Endothelial cell of umbilical vein (primary cell): ENCODE measurements around the gene MB. TPM values are rescaled to one million over a fixed set of nuclear protein-coding genes. Genes with fewer than 3 reads are reported as not detected.

Source experiments
- BruUV-seq: library from RNA; stranded (reverse); fragments of 400-500 nt; replicated peaks from 2 replicates; lab custom pipeline; 2021; lab: Mats Ljungman, UMichigan
- CTCF ChIA-PET: fragments of 300-600, 350-600 bp; sonication (Branson Sonifier 250); formaldehyde crosslinking; loops from one replicate; lab custom pipeline; 2021; ENCODE audit warnings: antibody characterized with exemption, inconsistent platforms; lab: Charles Lee
- POLR2A ChIA-PET: fragments of 300-600, 350-600 bp; sonication (Branson Sonifier 250); formaldehyde crosslinking; loops from one replicate; lab custom pipeline; 2021; ENCODE audit warnings: antibody characterized with exemption, inconsistent platforms; lab: Charles Lee
- DNase-seq: peaks from one replicate; pipeline ENCODE4 v3.0.0-alpha.2; 2011; ENCODE audit warnings: low read depth, low spot score
- FAIRE-seq: peaks from 2 replicates; lab custom pipeline; 2011; peaks lifted over from hg19 to GRCh38; lab: Jason Lieb, UNC
- H2AFZ ChIP-seq: 2 replicates; pipeline ENCODE4 v1.6.0; 2012; ENCODE audit warnings: low read depth, low read length, control low read depth, inconsistent platforms
- H3K27ac ChIP-seq: 2 replicates; pipeline ENCODE4 v1.5.1; 2011; ENCODE audit warnings: low read depth, mild to moderate bottlenecking, control low read depth, low read length, moderate library complexity; ENCODE audit not compliant: insufficient read depth
- H3K27me3 ChIP-seq, 2 experiments: 2 replicates each; pipeline versions ENCODE4 v1.6.0 to v1.6.1; 2011; ENCODE audit warnings: low read length in 2 of 2, mixed read lengths in 1 of 2; ENCODE audit not compliant: control insufficient read depth in 2 of 2, insufficient read depth in 2 of 2
- H3K36me3 ChIP-seq, 2 experiments: 2 replicates in 1 of 2; 3 replicates in 1 of 2; pipeline ENCODE4 v1.5.1; 2011; ENCODE audit warnings: low read length in 2 of 2, mild to moderate bottlenecking in 1 of 2, moderate library complexity in 1 of 2; ENCODE audit not compliant: control insufficient read depth in 2 of 2, insufficient read depth in 2 of 2; ENCODE audit errors: extremely low read depth in 1 of 2
- H3K4me1 ChIP-seq: 3 replicates; pipeline ENCODE4 v1.5.1; 2011; ENCODE audit warnings: mild to moderate bottlenecking, low read length; ENCODE audit not compliant: control insufficient read depth, insufficient read depth; ENCODE audit errors: extremely low read depth
- H3K4me2 ChIP-seq: 2 replicates; pipeline ENCODE4 v1.6.1; 2011; ENCODE audit warnings: low read length, control low read depth, mixed read lengths; ENCODE audit not compliant: insufficient read depth
- H3K4me3 ChIP-seq, 3 experiments: fragments of 200-600 bp in 1 of 3; sonication (generic), shearing (Covaris generic) in 1 of 3; replicated peaks in 1 of 3; 2 replicates each; pipeline ENCODE4 v1.5.1; 2011 to 2016; ENCODE audit warnings: control low read depth in 3 of 3, low read length in 3 of 3, mild to moderate bottlenecking in 2 of 3, inconsistent platforms in 1 of 3, low read depth in 1 of 3, moderate library complexity in 1 of 3; ENCODE audit not compliant: insufficient read depth in 1 of 3
- H3K79me2 ChIP-seq: 2 replicates; pipeline ENCODE4 v1.6.0; 2012; ENCODE audit warnings: low read length, inconsistent platforms; ENCODE audit not compliant: control insufficient read depth, insufficient read depth
- H3K9ac ChIP-seq: replicated peaks from 2 replicates; pipeline ENCODE3; 2011; ENCODE audit warnings: low read length, control low read depth; ENCODE audit not compliant: insufficient read depth; ENCODE audit errors: extremely low read depth
- H3K9me1 ChIP-seq: replicated peaks from 3 replicates; pipeline ENCODE4 v1.6.0; 2011; ENCODE audit warnings: mild to moderate bottlenecking, low read length; ENCODE audit not compliant: control insufficient read depth, insufficient read depth; ENCODE audit errors: extremely low read depth
- H3K9me3 ChIP-seq: replicated peaks from 2 replicates; pipeline ENCODE4 v1.5.1; 2012; ENCODE audit warnings: low read length, inconsistent platforms; ENCODE audit not compliant: control insufficient read depth, insufficient read depth
- H4K20me1 ChIP-seq: replicated peaks from 2 replicates; pipeline ENCODE3; 2011; ENCODE audit warnings: mild to moderate bottlenecking, low read length; ENCODE audit not compliant: control insufficient read depth, insufficient read depth; ENCODE audit errors: extremely low read depth
- CTCF ChIP-seq, 2 donors: IDR thresholded peaks; 1 replicate in 1 of 2; 2 replicates in 1 of 2; pipeline ENCODE4 v1.5.1; 2011; ENCODE audit warnings: low read length in 2 of 2, mild to moderate bottlenecking in 2 of 2, moderate library complexity in 2 of 2, control low read depth in 1 of 2, inconsistent platforms in 1 of 2, low read depth in 1 of 2; ENCODE audit not compliant: insufficient read depth in 1 of 2; ENCODE audit errors: extremely low read depth in 1 of 2
- EZH2 ChIP-seq: IDR thresholded peaks from 2 replicates; pipeline ENCODE4 v1.6.1; 2012; ENCODE audit warnings: borderline replicate concordance, low read depth, mild to moderate bottlenecking, moderate library complexity, low read length, inconsistent platforms; ENCODE audit not compliant: severe bottlenecking
- FOS ChIP-seq: IDR thresholded peaks from 2 replicates; pipeline ENCODE4 v1.6.1; 2011; ENCODE audit warnings: mild to moderate bottlenecking, low read length, moderate library complexity, borderline replicate concordance; ENCODE audit not compliant: insufficient read depth
- GATA2 ChIP-seq: IDR thresholded peaks from 2 replicates; pipeline ENCODE4 v1.7.0; 2011; ENCODE audit warnings: low read depth, mild to moderate bottlenecking, moderate library complexity, mixed read lengths, low read length; ENCODE audit not compliant: insufficient read length, insufficient read depth
- JUN ChIP-seq: IDR thresholded peaks from 2 replicates; pipeline ENCODE4 v1.6.1; 2011; ENCODE audit warnings: borderline replicate concordance, low read depth; ENCODE audit not compliant: insufficient read length, insufficient read depth
- MYC ChIP-seq: IDR thresholded peaks from one replicate; pipeline ENCODE4 v1.6.1; 2011; ENCODE audit warnings: mild to moderate bottlenecking, low read depth, low read length
- POLR2A ChIP-seq: IDR thresholded peaks from 2 replicates; pipeline ENCODE4 v1.6.1; 2012; ENCODE audit warnings: low read depth, mild to moderate bottlenecking, control low read depth, low read length
- POLR2AphosphoS5 ChIP-seq: IDR thresholded peaks from 2 replicates; pipeline ENCODE4 v1.6.1; 2012; ENCODE audit warnings: low read depth, mild to moderate bottlenecking, control low read depth, low read length, moderate library complexity; ENCODE audit not compliant: insufficient read depth
- dilution Hi-C: fragments of 300-500 bp; cut with MboI; formaldehyde crosslinking; loops from one replicate; pipeline ENCODE4 v1.15.0; 2019; ENCODE audit warnings: low sequenced_read_pairs; ENCODE audit not compliant: extremely low pct_ligation_motif_present
- intact Hi-C: fragments of 100-400 bp; cut with micrococcal nuclease; formaldehyde crosslinking; loops from one replicate; pipeline ENCODE4 v1.10.0; 2022
- polyA plus RNA-seq, 4 experiments: library from polyadenylated mRNA; depleted of rRNA in 3 of 4; stranded (reverse) in 3 of 4; unstranded in 1 of 4; fragments of >200 nt; gene quantifications; 2 replicates each; pipeline versions ENCODE4 v1.2.1 to v1.2.3, GENCODE V29; 2011 to 2012; ENCODE audit warnings: missing spikeins in 1 of 4
- total RNA-seq: library from RNA; stranded (reverse); gene quantifications from 2 replicates; pipeline ENCODE4 v1.2.3, GENCODE V29; 2021
- TF ChIP-seq, protein P1 (sequence below): IDR thresholded peaks from 2 replicates; pipeline ENCODE4 v1.6.1; 2011; ENCODE audit not compliant: insufficient read depth, insufficient read length

MB gene
- total and polyA plus RNA-seq, 2 donors (not counting 3 experiments of a cell fraction or from before 2014, with no cell fraction given), result not detected

- no peak overlapping the region for H3K27ac ChIP-seq
- intact Hi-C loops (no loop called here), dilution Hi-C loops (no loop called here)
- no peak overlapping the region for H3K4me3 ChIP-seq
- H3K4me1 ChIP-seq, result no peaks in the 10 kb centered on the region
- no peaks in the 10 kb centered on the region for H3K9me1 ChIP-seq
- H3K4me2 ChIP-seq, result no peak overlapping the region
- no peaks in the 10 kb centered on the region for H4K20me1 ChIP-seq
- H3K9me3 ChIP-seq, result no peaks in the 10 kb centered on the region
- POLR2A ChIA-PET, result no interaction called here
- CTCF ChIA-PET, result interaction anchor here (1.0 to 1.5 kb wide), 4 partner anchors 10 to 144 kb away, joined by 3 to 7 read pairs (median 4); no protein-coding TSS in a partner anchor
- DNase-seq (no peak), FAIRE-seq (no peak)
- BruUV-seq, result no TSS peak
- no peak overlapping the region for H3K9ac ChIP-seq
- no peaks in the 10 kb centered on the region for H3K79me2 ChIP-seq
- H3K27me3 ChIP-seq, result peaks cover 2 to 3% of the 10 kb centered on the region in 2 experiments
- no peaks in the 10 kb centered on the region for H3K36me3 ChIP-seq
- TF ChIP-seq EZH2, result no peak
- TF ChIP-seq FOS, result no peak
- TF ChIP-seq MYC, result no peak
- no peak for TF ChIP-seq GATA2
- TF ChIP-seq JUN, result no peak
- no peak for TF ChIP-seq CTCF (IDR thresholded peaks at IDR 0.05; ENCODE audit: extremely low read depth in 1 of 2, insufficient read depth in 1 of 2, low read depth in 1 of 2, low read length in 2 of 2)
- TF ChIP-seq POLR2AphosphoS5, result no peak
- TF ChIP-seq, protein P1, sequence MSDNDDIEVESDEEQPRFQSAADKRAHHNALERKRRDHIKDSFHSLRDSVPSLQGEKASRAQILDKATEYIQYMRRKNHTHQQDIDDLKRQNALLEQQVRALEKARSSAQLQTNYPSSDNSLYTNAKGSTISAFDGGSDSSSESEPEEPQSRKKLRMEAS, result no peak
- TF ChIP-seq POLR2A, result no peak
- no peak overlapping the region for H2AFZ ChIP-seq
Measured at GRCh38 chr22:35572556-35572955, 44.6 kb downstream of the MB start.
